NCI-H1105 (cell line): Measurements from ENCODE around the gene PKMYT1.
"Not testable (repeated sequence)": the region's sequence is repeated elsewhere in the genome, so short reads cannot be mapped to it uniquely, and the experiment has no call there.

Source experiments
- DNase-seq: peaks from one replicate; lab custom pipeline; 2025; lab: John Stamatoyannopoulos, UW

The PKMYT1 gene

DNA sequence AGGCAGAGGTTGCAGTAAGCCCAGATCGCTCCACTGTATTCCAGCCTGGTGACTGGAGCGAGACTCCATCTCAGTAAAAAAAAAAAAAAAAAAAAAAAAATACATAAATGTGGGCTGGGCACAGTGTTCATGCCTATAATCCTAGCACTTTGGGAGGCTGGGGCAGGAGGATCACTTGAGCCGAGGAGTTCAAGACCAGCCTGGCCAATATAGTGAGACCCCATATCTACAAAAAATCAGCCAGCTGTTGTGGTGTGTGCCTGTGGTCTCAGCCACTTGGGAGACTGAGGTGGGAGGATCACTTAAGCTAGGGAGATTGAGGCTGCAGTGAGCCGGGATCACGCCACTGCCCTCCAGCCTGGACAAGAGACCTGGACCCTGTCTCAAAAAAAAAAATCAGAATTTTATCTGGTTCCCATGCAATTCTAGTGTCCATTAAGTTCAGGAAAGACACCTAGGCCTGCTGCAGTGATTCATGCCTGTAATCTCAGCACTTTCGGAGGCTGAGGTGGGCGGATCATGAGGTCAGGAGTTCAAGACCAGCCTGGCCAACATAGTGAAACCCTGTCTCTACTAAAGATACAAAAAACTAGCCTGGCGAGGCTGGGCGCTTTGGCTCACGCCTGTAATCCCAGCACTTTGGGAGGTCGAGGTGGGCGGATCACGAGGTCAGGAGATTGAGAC lies 48.9 kb downstream of the PKMYT1 start:
- DNase-seq = not testable (repeated sequence)

DNA sequence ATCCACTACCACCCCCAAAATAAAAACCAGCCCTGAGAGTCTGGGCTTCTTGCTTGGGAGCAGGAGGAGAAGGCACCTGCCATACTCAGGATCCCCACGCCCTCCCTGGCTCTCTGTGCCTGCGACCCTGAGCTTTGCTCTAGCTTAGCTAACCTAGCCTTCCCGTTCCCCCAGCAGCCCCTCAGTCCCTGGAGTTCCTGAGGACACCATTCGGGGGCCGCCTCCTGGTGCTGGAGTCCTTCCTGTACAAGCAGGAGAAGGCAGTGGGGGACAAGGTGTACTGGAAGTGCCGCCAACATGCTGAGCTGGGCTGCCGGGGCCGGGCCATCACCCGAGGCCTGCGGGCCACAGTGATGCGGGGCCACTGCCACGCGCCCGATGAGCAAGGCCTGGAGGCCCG lies 50.0 kb downstream of the PKMYT1 start:
- DNase-seq = no peak

DNA sequence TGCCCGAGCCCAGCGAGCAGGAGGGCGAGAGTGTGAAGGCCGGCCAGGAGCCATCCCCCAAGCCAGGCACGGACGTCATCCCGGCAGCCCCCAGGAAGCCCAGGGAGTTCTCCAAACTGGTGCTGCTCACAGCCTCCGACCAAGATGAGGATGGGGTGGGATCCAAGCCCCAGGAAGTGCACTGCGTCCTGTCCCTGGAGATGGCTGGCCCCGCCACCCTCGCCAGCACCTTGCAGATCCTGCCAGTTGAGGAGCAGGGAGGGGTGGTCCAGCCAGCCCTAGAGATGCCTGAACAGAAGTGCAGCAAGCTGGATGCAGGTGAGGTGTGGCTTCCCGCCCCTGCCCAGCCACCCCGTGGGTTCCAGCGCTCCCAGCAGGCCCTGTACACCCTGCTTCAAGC lies 50.6 kb downstream of the PKMYT1 start:
- DNase-seq = no peak

DNA sequence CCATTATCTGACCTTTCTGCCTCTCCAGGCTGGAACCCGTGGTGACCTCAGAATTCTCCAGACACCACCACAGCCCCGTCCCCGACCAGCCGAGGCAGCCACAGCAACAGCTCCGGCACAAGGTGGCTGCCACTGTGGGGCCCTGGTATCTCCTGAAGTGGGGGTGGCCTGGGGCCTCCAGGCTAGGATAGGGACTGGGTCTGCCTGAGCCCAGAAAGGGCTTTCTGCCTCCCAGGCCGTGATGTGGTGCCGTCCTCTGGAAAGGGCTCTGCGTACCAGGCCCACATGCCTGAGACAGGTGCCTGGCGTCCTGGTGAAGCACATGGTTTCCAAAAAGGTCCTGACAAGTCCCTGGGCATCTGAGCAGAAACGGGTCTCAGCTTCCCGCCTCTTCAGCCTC lies 51.5 kb downstream of the PKMYT1 start:
- DNase-seq = no peak

DNA sequence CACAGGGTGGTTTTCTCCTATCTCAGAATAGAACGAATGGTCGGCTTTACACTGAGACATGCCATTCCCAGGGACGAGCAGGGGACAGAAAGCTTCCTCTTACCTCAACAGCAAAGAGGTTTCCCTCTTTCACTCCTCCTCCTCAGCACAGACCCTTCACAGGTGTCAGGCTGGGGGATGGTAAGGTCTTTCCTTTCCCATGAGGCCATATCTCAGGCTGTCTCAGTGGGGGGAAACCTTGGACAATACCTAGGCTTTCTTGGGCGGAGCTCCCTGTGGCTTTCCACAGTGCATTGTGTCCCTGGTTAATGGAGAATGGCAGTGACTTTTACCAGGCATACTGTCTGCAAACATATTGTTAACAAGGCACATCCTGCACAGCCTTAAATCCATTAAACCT lies 52.1 kb downstream of the PKMYT1 start:
- DNase-seq = not testable (repeated sequence)

DNA sequence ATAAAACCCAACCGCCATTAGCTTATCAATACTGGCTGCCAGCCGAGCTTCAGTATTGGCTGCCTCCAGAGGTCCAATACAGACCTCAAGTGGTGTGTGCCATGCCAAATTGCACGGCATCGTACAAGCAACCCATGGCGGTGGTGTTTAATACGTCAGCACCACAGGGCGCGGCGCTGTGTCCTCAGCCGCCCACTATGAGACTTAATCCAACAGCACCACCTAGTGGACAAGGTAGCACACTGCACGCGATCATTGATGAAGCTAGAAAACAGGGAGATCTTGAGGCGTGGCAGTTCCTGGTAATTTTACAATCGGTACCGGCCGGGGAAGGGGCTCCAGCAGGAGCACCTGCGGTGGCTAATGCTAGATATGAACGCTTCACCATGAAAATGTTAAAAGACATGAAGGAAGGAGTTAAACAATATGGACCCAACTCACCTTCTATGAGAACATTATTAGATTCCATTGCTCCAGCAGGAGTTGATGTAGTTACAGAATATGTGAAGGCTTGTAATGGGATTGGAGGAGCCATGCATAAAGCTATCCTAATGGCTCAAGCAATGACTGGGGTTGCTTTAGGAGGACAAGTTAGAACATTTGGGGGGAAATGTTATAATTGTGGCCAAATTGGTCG lies 53.1 kb downstream of the PKMYT1 start:
- peak; percentile 72 for DNase-seq

DNA sequence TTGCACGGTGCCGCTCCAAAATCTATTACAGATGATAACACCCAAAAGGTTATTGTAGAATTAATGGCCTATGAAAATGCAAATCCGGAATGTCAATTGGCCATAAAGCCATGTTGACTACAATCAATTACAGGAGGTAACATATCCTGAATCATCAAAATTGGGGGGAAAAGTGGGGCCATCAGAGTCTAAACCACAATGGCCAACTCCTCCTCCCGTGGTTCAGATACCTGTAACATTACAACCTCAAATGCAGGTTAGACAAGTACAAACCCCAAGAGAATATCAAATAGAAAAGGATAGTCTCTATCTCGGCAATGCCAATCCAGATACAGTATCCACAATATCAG lies 53.6 kb downstream of the PKMYT1 start:
- DNase-seq = no peak

DNA sequence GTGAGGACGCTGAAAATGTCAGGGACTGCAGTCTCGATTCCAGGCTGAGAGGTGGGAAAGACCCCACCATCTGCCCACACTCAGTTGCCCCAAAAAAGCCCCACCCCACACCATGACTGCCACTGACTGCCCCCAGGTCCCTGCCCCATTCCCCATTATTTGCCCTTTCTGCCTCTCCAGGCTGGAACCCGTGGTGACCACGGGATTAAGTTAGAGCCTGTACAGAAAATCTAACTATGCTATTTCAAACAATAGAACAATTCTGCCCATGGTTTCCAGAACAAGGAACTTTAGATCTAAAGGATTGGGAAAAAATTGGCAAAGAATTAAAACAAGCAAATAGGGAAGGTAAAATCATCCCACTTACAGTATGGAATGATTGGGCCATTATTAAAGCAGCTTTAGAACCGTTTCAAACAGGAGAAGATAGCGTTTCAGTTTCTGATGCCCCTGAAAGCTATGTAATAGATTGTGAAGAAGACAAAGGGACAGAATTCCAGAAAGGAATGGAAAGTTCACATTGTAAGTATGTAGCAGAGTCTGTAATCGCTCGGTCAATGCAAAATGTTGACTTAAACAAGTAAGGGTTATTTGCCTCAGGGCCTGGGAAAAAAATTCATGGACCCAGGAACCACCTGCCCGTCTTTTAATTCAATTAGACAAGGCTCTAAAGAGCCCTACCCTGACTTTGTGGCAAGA lies 54.1 kb downstream of the PKMYT1 start:
- no peak for DNase-seq

DNA sequence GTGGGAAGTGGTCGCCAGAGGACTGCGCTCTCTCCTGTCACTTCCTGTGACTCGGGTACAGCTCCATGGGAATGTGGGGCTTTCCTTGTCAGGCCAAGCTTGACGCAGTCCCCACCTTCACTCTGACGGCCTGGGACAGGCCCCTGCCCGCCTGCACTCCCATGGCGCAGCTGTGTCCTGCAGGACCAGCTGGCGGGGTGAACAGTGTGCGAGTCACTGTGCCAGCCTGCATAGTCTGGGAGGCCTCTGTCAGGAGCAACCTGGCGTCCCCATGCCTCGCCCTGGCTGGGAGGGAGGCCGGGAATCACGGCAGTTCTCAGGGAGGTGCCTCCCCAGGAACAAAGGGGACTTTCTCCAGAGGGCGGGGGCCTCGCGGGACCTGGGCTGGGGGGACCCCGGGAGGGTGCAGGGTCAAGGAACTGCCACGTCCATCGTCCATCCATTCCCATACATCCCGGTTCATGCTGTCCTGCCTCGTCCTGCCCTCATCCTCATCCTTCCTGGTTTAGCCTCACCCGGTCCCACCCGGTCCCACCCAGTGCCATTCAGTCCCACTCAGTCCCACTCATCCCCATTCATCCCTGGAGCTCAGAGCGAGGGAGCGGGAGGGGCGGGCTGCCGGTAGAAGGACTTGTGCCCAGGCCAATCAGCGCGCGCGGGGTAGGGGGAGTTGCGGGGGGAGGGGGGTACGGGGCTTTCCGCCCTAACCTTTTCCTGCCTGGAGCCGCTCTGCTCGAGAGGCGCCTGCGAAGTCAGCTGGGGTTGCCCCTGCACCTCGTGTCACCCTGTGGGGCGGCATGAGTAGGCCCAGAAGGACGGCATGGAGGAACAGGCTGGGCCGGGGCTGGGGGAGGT lies 55.1 kb downstream of the PKMYT1 start:
- DNase-seq = no peak

DNA sequence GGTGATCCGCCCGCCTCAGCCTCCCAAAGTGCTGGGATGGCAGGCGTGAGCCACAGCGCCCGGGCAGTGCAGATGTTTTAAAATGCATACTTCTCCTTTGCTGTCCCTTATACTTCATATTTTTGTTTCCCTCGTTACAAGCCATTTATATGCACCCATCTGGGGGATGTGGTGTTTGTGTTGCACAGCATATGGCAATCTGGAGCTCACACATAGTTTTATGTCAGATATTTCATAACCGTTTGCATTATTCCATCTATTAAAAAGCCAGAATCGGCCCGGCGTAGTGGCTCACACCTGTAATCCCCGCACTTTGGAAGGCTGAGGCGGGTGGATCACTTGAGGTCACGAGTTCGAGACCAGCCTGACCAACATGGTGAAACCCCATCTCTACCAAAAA lies 56.8 kb downstream of the PKMYT1 start:
- no peak for DNase-seq
